ENCODE results near the gene ROBO1. TPM values are rescaled to one million over a fixed set of nuclear protein-coding genes. Genes with fewer than 3 reads are reported as not detected.

ROBO1 gene
- polyA plus RNA-seq, 1 donor (not counting 4 experiments of a cell fraction or from before 2014, with no cell fraction given): 27.1 TPM

DNA sequence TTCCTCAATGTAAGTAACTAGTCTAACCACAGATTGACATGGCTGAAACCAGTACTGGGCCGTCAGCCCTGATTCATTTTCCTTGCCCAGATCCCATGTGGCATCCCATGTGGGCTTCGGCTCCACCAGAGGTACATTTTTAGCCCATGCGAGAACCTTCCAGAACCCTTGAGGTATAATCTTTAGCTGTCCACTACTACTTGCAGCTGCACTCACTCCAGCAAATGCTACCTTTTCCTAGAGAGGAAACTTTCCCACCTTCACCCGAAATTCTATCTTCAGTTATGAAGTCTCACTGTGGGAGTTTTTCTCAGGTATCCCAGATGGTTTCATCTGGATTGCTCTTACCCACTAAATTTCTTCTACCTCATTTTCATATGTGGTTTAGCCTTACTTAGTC, 907.2 kb downstream of the ROBO1 start:
- DNase-seq (ENCODE audit: low read depth, low spot score) (no peak), FAIRE-seq (no peak)
- peaks cover 2% of the 10 kb centered on the region for H3K79me2 ChIP-seq (ENCODE audit: control insufficient read depth, insufficient read depth, low read length)
- no peak overlapping the region for H3K9ac ChIP-seq (ENCODE audit: control insufficient read depth, extremely low read depth, insufficient read depth, low read length)
- no peaks in the 10 kb centered on the region for H3K4me1 ChIP-seq (ENCODE audit: control insufficient read depth, extremely low read depth, insufficient read depth, low read length)
- no peaks in the 10 kb centered on the region for H4K20me1 ChIP-seq (ENCODE audit: control insufficient read depth, extremely low read depth, insufficient read depth, low read length)
- H3K36me3 ChIP-seq (ENCODE audit: control insufficient read depth in 2 of 2, extremely low read depth in 1 of 2, insufficient read depth in 2 of 2, low read length in 2 of 2): no peaks in the 10 kb centered on the region
- no peak overlapping the region for H3K4me2 ChIP-seq (ENCODE audit: control insufficient read depth, extremely low read depth, insufficient read depth, low read depth, low read length)
- no peak overlapping the region for H2AFZ ChIP-seq (ENCODE audit: control insufficient read depth, low read length)
- H3K9me3 ChIP-seq (ENCODE audit: control insufficient read depth, low read depth, low read length): no peaks in the 10 kb centered on the region
- no peak for TF ChIP-seq CTCF (optimal IDR thresholded peaks at IDR 0.05 in 1 of 3, IDR thresholded peaks at IDR 0.05 in 1 of 3, conservative IDR thresholded peaks at IDR 0.05 in 1 of 3; ENCODE audit: extremely low read depth in 1 of 3, insufficient read depth in 2 of 3, low read length in 3 of 3)
- no peak for TF ChIP-seq EZH2 (IDR thresholded peaks at IDR 0.05; ENCODE audit: low read length)
- dilution Hi-C loops (cut with MboI; ENCODE audit: extremely low pct_ligation_motif_present, low sequenced_read_pairs): no loop called here
- H3K27me3 ChIP-seq (ENCODE audit: control insufficient read depth, extremely low read depth, insufficient read depth, low read length): no peaks in the 10 kb centered on the region
- no peak overlapping the region for H3K27ac ChIP-seq (ENCODE audit: control insufficient read depth, insufficient read depth, low read length)
- H3K4me3 ChIP-seq (ENCODE audit: control insufficient read depth in 2 of 3, extremely low read depth in 1 of 3, insufficient read depth in 2 of 3, low read depth in 1 of 3, low read length in 3 of 3): no peak overlapping the region
- H3K9me1 ChIP-seq (ENCODE audit: control insufficient read depth, extremely low read depth, insufficient read depth, low read length): no peaks in the 10 kb centered on the region

GRCh38 chr3:78858910-78859309, 908.9 kb downstream of the ROBO1 start:
- no peak for TF ChIP-seq CTCF (optimal IDR thresholded peaks at IDR 0.05 in 1 of 3, IDR thresholded peaks at IDR 0.05 in 1 of 3, conservative IDR thresholded peaks at IDR 0.05 in 1 of 3; ENCODE audit: extremely low read depth in 1 of 3, insufficient read depth in 2 of 3, low read length in 3 of 3)
- TF ChIP-seq EZH2 (IDR thresholded peaks at IDR 0.05; ENCODE audit: low read length): no peak
- Histone ChIP-seq H3K27me3 (ENCODE audit: control insufficient read depth, extremely low read depth, insufficient read depth, low read length) (no peaks in the 10 kb centered on the region), H4K20me1 (ENCODE audit: control insufficient read depth, extremely low read depth, insufficient read depth, low read length) (no peaks in the 10 kb centered on the region), H3K9me3 (ENCODE audit: control insufficient read depth, low read depth, low read length) (no peaks in the 10 kb centered on the region), H3K9me1 (ENCODE audit: control insufficient read depth, extremely low read depth, insufficient read depth, low read length) (no peaks in the 10 kb centered on the region), H3K79me2 (ENCODE audit: control insufficient read depth, insufficient read depth, low read length) (peaks cover 2% of the 10 kb centered on the region), H3K4me1 (ENCODE audit: control insufficient read depth, extremely low read depth, insufficient read depth, low read length) (no peaks in the 10 kb centered on the region), H3K4me3 (ENCODE audit: control insufficient read depth in 2 of 3, extremely low read depth in 1 of 3, insufficient read depth in 2 of 3, low read depth in 1 of 3, low read length in 3 of 3) (no peak overlapping the region), H3K36me3 (ENCODE audit: control insufficient read depth in 2 of 2, extremely low read depth in 1 of 2, insufficient read depth in 2 of 2, low read length in 2 of 2) (no peaks in the 10 kb centered on the region), H3K9ac (ENCODE audit: control insufficient read depth, extremely low read depth, insufficient read depth, low read length) (no peak overlapping the region), H2AFZ (ENCODE audit: control insufficient read depth, low read length) (no peak overlapping the region), H3K27ac (ENCODE audit: control insufficient read depth, insufficient read depth, low read length) (no peak overlapping the region), H3K4me2 (ENCODE audit: control insufficient read depth, extremely low read depth, insufficient read depth, low read depth, low read length) (no peak overlapping the region)
- dilution Hi-C loops (cut with MboI; ENCODE audit: extremely low pct_ligation_motif_present, low sequenced_read_pairs): no loop called here
- FAIRE-seq: no peak
- DNase-seq (ENCODE audit: low read depth, low spot score): no peak
